KG1 (cell line): Measurements from ENCODE around the gene ABCB9.
"Not testable (repeated sequence)": the region's sequence is repeated elsewhere in the genome, so short reads cannot be mapped to it uniquely, and the experiment has no call there.

Experiments used
- DNase-seq: peaks from one replicate; lab custom pipeline; 2025; lab: John Stamatoyannopoulos, UW

ABCB9 gene

GRCh38 chr12:122963941-122964265 is 2.4 kb downstream of the ABCB9 start:
- DNase-seq: no peak

- DNase-seq: no peak
Observed at GRCh38 chr12:122961531-122962329, 4.5 kb downstream of the ABCB9 start.

GRCh38 chr12:122960193-122960569 is 6.1 kb downstream of the ABCB9 start:
- no peak for DNase-seq

- DNase-seq: no peak
Observed at GRCh38 chr12:122959566-122960192, 6.6 kb downstream of the ABCB9 start.

- no peak for DNase-seq
Observed at GRCh38 chr12:122958198-122958888, 7.9 kb downstream of the ABCB9 start.

- no peak for DNase-seq
Observed at GRCh38 chr12:122956035-122956434, 10.2 kb downstream of the ABCB9 start.

GRCh38 chr12:122955156-122955555 is 11.1 kb downstream of the ABCB9 start:
- no peak for DNase-seq

- peak; percentile 30 for DNase-seq
Observed at GRCh38 chr12:122951979-122952892, 14.0 kb downstream of the ABCB9 start.

- no peak for DNase-seq
Observed at GRCh38 chr12:122951406-122951805, 14.9 kb downstream of the ABCB9 start.

GRCh38 chr12:122949816-122950675 is 16.2 kb downstream of the ABCB9 start:
- no peak for DNase-seq

- no peak for DNase-seq
Observed at GRCh38 chr12:122949405-122949804, 16.9 kb downstream of the ABCB9 start.

GRCh38 chr12:122948605-122949004 is 17.7 kb downstream of the ABCB9 start:
- DNase-seq: no peak

GRCh38 chr12:122947352-122947792 is 18.9 kb downstream of the ABCB9 start:
- no peak for DNase-seq

- peak; percentile 19 for DNase-seq
Observed at GRCh38 chr12:122946690-122947341, 19.4 kb downstream of the ABCB9 start.

GRCh38 chr12:122944605-122945592 is 21.4 kb downstream of the ABCB9 start:
- DNase-seq: no peak

- DNase-seq: no peak
Observed at GRCh38 chr12:122943196-122943595, 23.1 kb downstream of the ABCB9 start.

- DNase-seq: no peak
Observed at GRCh38 chr12:122942637-122943036, 23.6 kb downstream of the ABCB9 start.

- not testable (repeated sequence) for DNase-seq
Observed at GRCh38 chr12:122941351-122941750, 24.9 kb downstream of the ABCB9 start.

- DNase-seq: no peak
Observed at GRCh38 chr12:122939125-122939524, 27.1 kb downstream of the ABCB9 start.
